ENCODE measurements around the gene OPRD1.

OPRD1 gene

DNA sequence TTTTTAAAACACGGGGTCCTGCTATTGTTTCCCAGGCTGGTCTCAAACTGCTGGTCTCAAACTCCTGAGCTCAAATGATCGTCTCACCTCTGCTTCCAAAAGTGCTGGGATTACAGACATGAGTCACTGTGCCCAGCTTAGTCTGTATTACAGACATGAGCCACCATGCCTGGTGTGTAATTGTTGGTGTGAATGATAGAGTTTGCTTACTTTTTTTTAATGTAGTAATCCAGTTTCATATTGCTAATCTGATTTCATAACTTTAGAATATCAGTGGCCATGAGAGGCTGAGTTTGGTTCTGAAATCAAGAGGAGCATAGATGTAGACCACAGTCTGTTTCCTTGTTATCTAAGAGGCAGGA is 105.8 kb downstream of the OPRD1 start:
- Histone ChIP-seq H4K20me1 (ENCODE audit: insufficient read depth) (no peaks in the 10 kb centered on the region), H3K4me2 (no peak overlapping the region), H3K4me1 (ENCODE audit: low read depth, poor library complexity, severe bottlenecking) (peaks cover 26% of the 10 kb centered on the region), H3K9ac (no peak overlapping the region), H3K79me2 (ENCODE audit: insufficient read depth, low read depth) (peaks cover 46% of the 10 kb centered on the region; the same call in 1 of the 2 replicates), H3K27me3 (ENCODE audit: insufficient read depth, low read depth) (no peaks in the 10 kb centered on the region), H2AFZ (ENCODE audit: low read depth) (no peak overlapping the region), H3K27ac (no peak overlapping the region), H3K36me3 (ENCODE audit: insufficient read depth) (no peaks in the 10 kb centered on the region), H3K4me3 (IDR thresholded peaks at IDR 0.05; ENCODE audit: insufficient read depth, low read depth, low read length) (no peak overlapping the region)
- TF ChIP-seq, protein P1, sequence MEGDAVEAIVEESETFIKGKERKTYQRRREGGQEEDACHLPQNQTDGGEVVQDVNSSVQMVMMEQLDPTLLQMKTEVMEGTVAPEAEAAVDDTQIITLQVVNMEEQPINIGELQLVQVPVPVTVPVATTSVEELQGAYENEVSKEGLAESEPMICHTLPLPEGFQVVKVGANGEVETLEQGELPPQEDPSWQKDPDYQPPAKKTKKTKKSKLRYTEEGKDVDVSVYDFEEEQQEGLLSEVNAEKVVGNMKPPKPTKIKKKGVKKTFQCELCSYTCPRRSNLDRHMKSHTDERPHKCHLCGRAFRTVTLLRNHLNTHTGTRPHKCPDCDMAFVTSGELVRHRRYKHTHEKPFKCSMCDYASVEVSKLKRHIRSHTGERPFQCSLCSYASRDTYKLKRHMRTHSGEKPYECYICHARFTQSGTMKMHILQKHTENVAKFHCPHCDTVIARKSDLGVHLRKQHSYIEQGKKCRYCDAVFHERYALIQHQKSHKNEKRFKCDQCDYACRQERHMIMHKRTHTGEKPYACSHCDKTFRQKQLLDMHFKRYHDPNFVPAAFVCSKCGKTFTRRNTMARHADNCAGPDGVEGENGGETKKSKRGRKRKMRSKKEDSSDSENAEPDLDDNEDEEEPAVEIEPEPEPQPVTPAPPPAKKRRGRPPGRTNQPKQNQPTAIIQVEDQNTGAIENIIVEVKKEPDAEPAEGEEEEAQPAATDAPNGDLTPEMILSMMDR (conservative IDR thresholded peaks at IDR 0.05; ENCODE audit: low read depth, low read length) = no peak
